Thyroid gland (tissue), 4 donors: ENCODE data around the gene WIPF2. TPM values are rescaled to one million over a fixed set of nuclear protein-coding genes. Genes with fewer than 3 reads are reported as not detected.
"Not testable (repeated sequence)": the region's sequence is repeated elsewhere in the genome, so short reads cannot be mapped to it uniquely, and the experiment has no call there.

Experiments
- DNase-seq, 2 donors: peaks; one replicate each; pipeline ENCODE4 v3.0.0-alpha.2; 2019
- H3K27ac ChIP-seq, 3 donors: fragments of 200-600 bp; sonication (generic); 1 replicate in 2 of 3; 2 replicates in 1 of 3; pipeline ENCODE4 v1.5.1; 2016 to 2019; ENCODE audit warnings: mild to moderate bottlenecking in 1 of 3, moderate library complexity in 1 of 3
- H3K27me3 ChIP-seq: fragments of 200-600 bp; sonication (generic); one replicate; pipeline ENCODE4 v1.5.1; 2019
- H3K36me3 ChIP-seq, 2 donors: fragments of 200-600 bp; sonication (generic); one replicate each; pipeline ENCODE4 v1.5.1; 2016 to 2019
- H3K4me1 ChIP-seq, 2 donors: fragments of 200-600 bp; sonication (generic); one replicate each; pipeline ENCODE4 v1.5.1; 2017 to 2019
- H3K4me3 ChIP-seq, 3 donors: fragments of 200-600 bp; sonication (generic); replicated peaks in 1 of 3; 1 replicate in 2 of 3; 2 replicates in 1 of 3; pipeline ENCODE4 v1.5.1; 2016; ENCODE audit warnings: mild to moderate bottlenecking in 1 of 3
- H3K9me3 ChIP-seq: fragments of 200-600 bp; sonication (generic); one replicate; pipeline ENCODE4 v1.5.1; 2017
- POLR2A ChIP-seq, 2 donors: fragments of 450-650 bp; IDR thresholded peaks; one replicate each; pipeline ENCODE4 v1.6.1; 2017; ENCODE audit warnings: antibody characterized with exemption in 2 of 2, mild to moderate bottlenecking in 2 of 2, moderate library complexity in 1 of 2
- WGBS, 2 donors: methylation state at CpG; one replicate each; pipeline ENCODE4 v1.1.5; 2017; 5-methylcytosine and 5-hydroxymethylcytosine counted together
- intact Hi-C: fragments of 100-400 bp; cut with DNase I; formaldehyde crosslinking; loops from one replicate; pipeline ENCODE4 v1.15.1; 2023
- total RNA-seq, 4 donors: library from RNA; depleted of rRNA; stranded (reverse); fragments of >200 nt; gene quantifications; one replicate each; pipeline ENCODE4 v1.2.3, GENCODE V29; 2016
- TF ChIP-seq, protein P1 (sequence below), 6 experiments: fragments of 200-600 bp in 3 of 6; fragments of 450-650 bp in 3 of 6; sonication (generic) in 3 of 6; IDR thresholded peaks; one replicate each; pipeline ENCODE4 v1.5.1; 2016 to 2019; ENCODE audit warnings: antibody characterized with exemption in 6 of 6, mild to moderate bottlenecking in 2 of 6, inconsistent platforms in 1 of 6, moderate library complexity in 1 of 6

Gene WIPF2
- total RNA-seq, 4 donors from 2014 or later = 13.2 to 14.6 (median 14.5) TPM

DNA sequence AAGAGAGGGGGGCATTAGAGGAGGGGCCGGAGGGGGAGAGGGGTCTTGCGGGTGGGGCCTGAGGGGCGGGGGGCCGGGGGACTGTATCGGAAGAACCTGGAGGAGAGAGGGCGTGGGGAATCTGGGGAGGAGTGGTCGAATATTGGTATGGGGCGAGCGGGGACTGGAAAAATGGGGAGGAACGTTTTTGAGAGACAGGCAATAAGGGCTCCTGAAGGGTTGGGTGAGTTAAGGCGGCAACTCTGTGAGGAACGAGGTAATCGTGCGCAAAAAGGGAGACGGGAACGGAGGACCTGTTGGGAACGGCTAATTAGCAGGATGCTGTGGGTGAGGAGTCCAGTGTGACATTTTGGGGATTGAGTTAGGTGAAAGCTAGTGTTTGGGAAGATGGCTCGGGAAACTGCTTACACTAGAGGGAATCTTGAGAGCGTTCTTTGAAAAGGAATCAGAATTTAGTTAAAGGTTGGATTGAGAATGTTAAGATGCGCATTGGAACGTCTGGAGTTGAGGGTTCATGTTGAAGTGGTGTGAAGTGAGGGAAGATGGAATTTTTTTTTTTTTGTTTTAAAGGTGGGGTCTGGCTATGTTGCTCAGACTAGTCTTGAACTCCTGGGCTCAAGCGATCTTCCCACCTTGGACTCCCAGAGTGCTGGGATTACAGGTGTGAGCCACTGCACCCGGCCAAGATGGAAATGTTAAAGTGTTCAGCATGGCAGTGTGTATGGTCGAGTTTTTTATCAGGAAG is 662 bp downstream of the WIPF2 start:
- H3K27ac ChIP-seq = peak overlapping the region; percentile 57 to 92 (median 79)
- H3K9me3 ChIP-seq = no peaks in the 10 kb centered on the region
- intact Hi-C loops = no loop called here
- TF ChIP-seq, protein P1, sequence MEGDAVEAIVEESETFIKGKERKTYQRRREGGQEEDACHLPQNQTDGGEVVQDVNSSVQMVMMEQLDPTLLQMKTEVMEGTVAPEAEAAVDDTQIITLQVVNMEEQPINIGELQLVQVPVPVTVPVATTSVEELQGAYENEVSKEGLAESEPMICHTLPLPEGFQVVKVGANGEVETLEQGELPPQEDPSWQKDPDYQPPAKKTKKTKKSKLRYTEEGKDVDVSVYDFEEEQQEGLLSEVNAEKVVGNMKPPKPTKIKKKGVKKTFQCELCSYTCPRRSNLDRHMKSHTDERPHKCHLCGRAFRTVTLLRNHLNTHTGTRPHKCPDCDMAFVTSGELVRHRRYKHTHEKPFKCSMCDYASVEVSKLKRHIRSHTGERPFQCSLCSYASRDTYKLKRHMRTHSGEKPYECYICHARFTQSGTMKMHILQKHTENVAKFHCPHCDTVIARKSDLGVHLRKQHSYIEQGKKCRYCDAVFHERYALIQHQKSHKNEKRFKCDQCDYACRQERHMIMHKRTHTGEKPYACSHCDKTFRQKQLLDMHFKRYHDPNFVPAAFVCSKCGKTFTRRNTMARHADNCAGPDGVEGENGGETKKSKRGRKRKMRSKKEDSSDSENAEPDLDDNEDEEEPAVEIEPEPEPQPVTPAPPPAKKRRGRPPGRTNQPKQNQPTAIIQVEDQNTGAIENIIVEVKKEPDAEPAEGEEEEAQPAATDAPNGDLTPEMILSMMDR (IDR thresholded peaks at IDR 0.05) = no peak
- TF ChIP-seq POLR2A (IDR thresholded peaks at IDR 0.05) = no peak
- 3% methylated on average over 24 of the region's 24 CpGs for WGBS, 2 donors
- peak overlapping the region; percentile 47 to 71 (median 66) for H3K4me3 ChIP-seq
- peak; percentile 64 to 65 for DNase-seq
- H3K27me3 ChIP-seq = no peaks in the 10 kb centered on the region
- H3K36me3 ChIP-seq = no peaks in the 10 kb centered on the region
- H3K4me1 ChIP-seq = peaks cover 18 to 19% of the 10 kb centered on the region in 2 donors

- TF ChIP-seq, protein P1 (IDR thresholded peaks at IDR 0.05) = no peak
- TF ChIP-seq POLR2A (IDR thresholded peaks at IDR 0.05) = no peak
- Histone ChIP-seq H3K27ac (peak overlapping the region; percentile 56 to 81 (median 80)), H3K4me3 (no peak overlapping the region), H3K9me3 (no peaks in the 10 kb centered on the region), H3K36me3 (no peaks in the 10 kb centered on the region), H3K4me1 (peaks cover 28 to 29% of the 10 kb centered on the region in 2 donors), H3K27me3 (no peaks in the 10 kb centered on the region)
- intact Hi-C loops = no loop called here
- 21 to 29% methylated on average over 5 of the region's 5 CpGs for WGBS, 2 donors
- peak; percentile 86 to 87 for DNase-seq
Observed at GRCh38 chr17:40224718-40225550, 5.8 kb downstream of the WIPF2 start.

DNA sequence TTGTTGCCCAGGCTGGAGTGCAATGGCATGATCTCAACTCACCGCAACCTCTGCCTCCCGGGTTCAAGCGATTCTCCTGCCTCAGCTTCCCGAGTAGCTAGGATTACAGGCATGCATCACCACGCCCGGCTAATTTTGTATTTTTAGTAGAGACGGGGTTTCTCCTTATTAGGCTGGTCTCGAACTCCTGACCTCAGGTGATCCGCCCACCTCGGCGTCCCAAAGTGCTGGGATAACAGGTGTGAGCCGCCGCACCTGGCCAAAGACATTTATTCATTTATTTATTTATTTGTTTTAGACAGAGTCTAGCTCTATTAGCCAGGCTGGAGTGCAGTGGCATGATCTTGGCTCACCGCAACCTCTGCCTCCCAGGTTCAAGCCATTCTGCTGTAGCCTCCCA is 10.0 kb downstream of the WIPF2 start:
- H3K27me3 ChIP-seq, H3K9me3 ChIP-seq, H3K4me3 ChIP-seq, H3K27ac ChIP-seq, intact Hi-C loops, H3K36me3 ChIP-seq, DNase-seq: not testable (repeated sequence)
- peaks cover 15 to 18% of the 10 kb centered on the region in 2 donors for H3K4me1 ChIP-seq
- WGBS, 2 donors = 98 to 99% methylated on average over 14 of the region's 14 CpGs

GRCh38 chr17:40230670-40231069 is 11.6 kb downstream of the WIPF2 start:
- WGBS, 2 donors = 91% methylated on average over 3 of the region's 3 CpGs
- TF ChIP-seq, protein P1 (IDR thresholded peaks at IDR 0.05) = no peak
- no peak for TF ChIP-seq POLR2A (IDR thresholded peaks at IDR 0.05)
- H3K27me3 ChIP-seq = no peaks in the 10 kb centered on the region
- no peak overlapping the region for H3K27ac ChIP-seq
- peaks cover 1 to 3% of the 10 kb centered on the region in 2 donors for H3K4me1 ChIP-seq
- intact Hi-C loops = no loop called here
- peaks cover 10 to 11% of the 10 kb centered on the region in 2 donors for H3K36me3 ChIP-seq
- no peak for DNase-seq
- no peaks in the 10 kb centered on the region for H3K9me3 ChIP-seq
- no peak overlapping the region for H3K4me3 ChIP-seq

- H3K27ac ChIP-seq, H3K9me3 ChIP-seq, H3K27me3 ChIP-seq, DNase-seq, intact Hi-C loops, H3K4me3 ChIP-seq, H3K4me1 ChIP-seq: not testable (repeated sequence)
- 89 to 95% methylated on average over 4 of the region's 4 CpGs for WGBS, 2 donors
- peaks cover 10 to 11% of the 10 kb centered on the region in 2 donors for H3K36me3 ChIP-seq
Observed at GRCh38 chr17:40231928-40232327, 12.8 kb downstream of the WIPF2 start.
